Smooth muscle cell (in vitro differentiated cells): ENCODE data around the gene KIAA1755. TPM values are rescaled to one million over a fixed set of nuclear protein-coding genes. Genes with fewer than 3 reads are reported as not detected.

ENCODE experiments used
- DNase-seq: peaks from one replicate; lab custom pipeline; 2025; ENCODE audit not compliant: unreplicated experiment; lab: John Stamatoyannopoulos, UW
- H2AFZ ChIP-seq: fragments of 200-600 bp; sonication (generic); 2 replicates; pipeline ENCODE4 v1.6.0; 2016; ENCODE audit warnings: antibody characterized with exemption, low read depth, mild to moderate bottlenecking
- H3F3A ChIP-seq: fragments of 200-600 bp; sonication (generic); 2 replicates; pipeline ENCODE4 v1.6.0; 2017; ENCODE audit warnings: antibody characterized with exemption, low read depth
- H3K27ac ChIP-seq: fragments of 200-600 bp; sonication (generic); 2 replicates; pipeline ENCODE4 v1.5.1; 2016; ENCODE audit warnings: low read depth, mild to moderate bottlenecking
- H3K27me3 ChIP-seq: fragments of 200-600 bp; sonication (generic); 2 replicates; pipeline ENCODE4 v1.6.1; 2016; ENCODE audit warnings: low read depth, mild to moderate bottlenecking
- H3K36me3 ChIP-seq: fragments of 200-600 bp; sonication (generic); 2 replicates; pipeline ENCODE4 v1.5.1; 2016; ENCODE audit warnings: low read depth
- H3K4me1 ChIP-seq: fragments of 200-600 bp; sonication (generic); 2 replicates; pipeline ENCODE4 v1.5.1; 2016; ENCODE audit warnings: low read depth
- H3K4me2 ChIP-seq: fragments of 200-600 bp; sonication (generic); 2 replicates; pipeline ENCODE4 v1.6.0; 2016; ENCODE audit warnings: mild to moderate bottlenecking
- H3K4me3 ChIP-seq: fragments of 200-600 bp; sonication (generic); 2 replicates; pipeline ENCODE4 v1.5.1; 2016; ENCODE audit warnings: mild to moderate bottlenecking
- H3K79me2 ChIP-seq: fragments of 200-600 bp; sonication (generic); 2 replicates; pipeline ENCODE4 v1.6.0; 2016; ENCODE audit warnings: low read depth, mild to moderate bottlenecking
- H3K9ac ChIP-seq: fragments of 200-600 bp; sonication (generic); 2 replicates; pipeline ENCODE4 v1.6.0; 2016; ENCODE audit warnings: low read depth
- H3K9me3 ChIP-seq: fragments of 200-600 bp; sonication (generic); replicated peaks from 2 replicates; pipeline ENCODE4 v1.5.1; 2016; ENCODE audit warnings: low read depth
- H4K20me1 ChIP-seq: fragments of 200-600 bp; sonication (generic); 2 replicates; pipeline ENCODE4 v1.6.0; 2016; ENCODE audit warnings: low read depth
- WGBS: methylation state at CpG from one replicate; pipeline ENCODE4 v1.1.7; 2016; ENCODE audit warnings: low lambda C conversion rate; 5-methylcytosine and 5-hydroxymethylcytosine counted together
- polyA plus RNA-seq: library from polyadenylated mRNA; unstranded; fragments of >200 nt; fragmentation: Nextera tagmentation; extraction: Ambion mirVana; gene quantifications from 2 replicates; pipeline ENCODE4 v1.2.1, GENCODE V29; 2016
- total RNA-seq: library from RNA; depleted of rRNA; stranded (reverse); fragments of >200 nt; gene quantifications from 2 replicates; pipeline ENCODE4 v1.2.3, GENCODE V29; 2014
- TF ChIP-seq, protein P1 (sequence below): fragments of 200-600 bp; sonication (generic); IDR thresholded peaks from 2 replicates; pipeline ENCODE4 v1.5.1; 2017; ENCODE audit warnings: borderline replicate concordance, mild to moderate bottlenecking, antibody characterized with exemption; ENCODE audit not compliant: insufficient read depth, poor library complexity, severe bottlenecking

KIAA1755 gene
- total and polyA plus RNA-seq, 2 experiments from 2014 or later = 0.17 TPM; not detected in 1

DNA sequence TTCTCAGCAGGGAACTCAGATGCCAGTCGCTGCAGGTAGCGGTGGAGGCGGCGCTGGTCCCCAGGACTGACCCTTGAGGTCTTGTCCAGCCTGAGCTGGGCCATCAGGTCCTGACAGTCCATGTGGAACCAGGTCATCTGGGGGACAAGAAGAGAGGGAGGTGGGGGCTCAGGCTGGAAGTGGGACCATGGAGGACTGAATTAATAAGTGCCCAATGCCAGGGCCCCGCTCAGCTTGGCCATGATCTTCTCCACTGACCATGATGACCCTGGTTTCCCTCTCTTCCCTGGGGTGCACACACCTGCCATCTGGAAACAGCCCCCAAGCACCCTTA lies 47.0 kb downstream of the KIAA1755 start:
- Histone ChIP-seq H3K4me1 (peaks cover 5% of the 10 kb centered on the region), H3K4me2 (no peak overlapping the region), H4K20me1 (no peaks in the 10 kb centered on the region), H3K79me2 (no peaks in the 10 kb centered on the region), H2AFZ (no peak overlapping the region), H3K4me3 (no peak overlapping the region), H3F3A (peaks cover 9% of the 10 kb centered on the region), H3K27me3 (no peaks in the 10 kb centered on the region), H3K27ac (no peak overlapping the region), H3K36me3 (no peaks in the 10 kb centered on the region), H3K9me3 (no peaks in the 10 kb centered on the region), H3K9ac (no peak overlapping the region)
- DNase-seq = no peak
- TF ChIP-seq, protein P1, sequence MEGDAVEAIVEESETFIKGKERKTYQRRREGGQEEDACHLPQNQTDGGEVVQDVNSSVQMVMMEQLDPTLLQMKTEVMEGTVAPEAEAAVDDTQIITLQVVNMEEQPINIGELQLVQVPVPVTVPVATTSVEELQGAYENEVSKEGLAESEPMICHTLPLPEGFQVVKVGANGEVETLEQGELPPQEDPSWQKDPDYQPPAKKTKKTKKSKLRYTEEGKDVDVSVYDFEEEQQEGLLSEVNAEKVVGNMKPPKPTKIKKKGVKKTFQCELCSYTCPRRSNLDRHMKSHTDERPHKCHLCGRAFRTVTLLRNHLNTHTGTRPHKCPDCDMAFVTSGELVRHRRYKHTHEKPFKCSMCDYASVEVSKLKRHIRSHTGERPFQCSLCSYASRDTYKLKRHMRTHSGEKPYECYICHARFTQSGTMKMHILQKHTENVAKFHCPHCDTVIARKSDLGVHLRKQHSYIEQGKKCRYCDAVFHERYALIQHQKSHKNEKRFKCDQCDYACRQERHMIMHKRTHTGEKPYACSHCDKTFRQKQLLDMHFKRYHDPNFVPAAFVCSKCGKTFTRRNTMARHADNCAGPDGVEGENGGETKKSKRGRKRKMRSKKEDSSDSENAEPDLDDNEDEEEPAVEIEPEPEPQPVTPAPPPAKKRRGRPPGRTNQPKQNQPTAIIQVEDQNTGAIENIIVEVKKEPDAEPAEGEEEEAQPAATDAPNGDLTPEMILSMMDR = no peak
- 97% methylated on average over 5 of the region's 5 CpGs for WGBS

DNA sequence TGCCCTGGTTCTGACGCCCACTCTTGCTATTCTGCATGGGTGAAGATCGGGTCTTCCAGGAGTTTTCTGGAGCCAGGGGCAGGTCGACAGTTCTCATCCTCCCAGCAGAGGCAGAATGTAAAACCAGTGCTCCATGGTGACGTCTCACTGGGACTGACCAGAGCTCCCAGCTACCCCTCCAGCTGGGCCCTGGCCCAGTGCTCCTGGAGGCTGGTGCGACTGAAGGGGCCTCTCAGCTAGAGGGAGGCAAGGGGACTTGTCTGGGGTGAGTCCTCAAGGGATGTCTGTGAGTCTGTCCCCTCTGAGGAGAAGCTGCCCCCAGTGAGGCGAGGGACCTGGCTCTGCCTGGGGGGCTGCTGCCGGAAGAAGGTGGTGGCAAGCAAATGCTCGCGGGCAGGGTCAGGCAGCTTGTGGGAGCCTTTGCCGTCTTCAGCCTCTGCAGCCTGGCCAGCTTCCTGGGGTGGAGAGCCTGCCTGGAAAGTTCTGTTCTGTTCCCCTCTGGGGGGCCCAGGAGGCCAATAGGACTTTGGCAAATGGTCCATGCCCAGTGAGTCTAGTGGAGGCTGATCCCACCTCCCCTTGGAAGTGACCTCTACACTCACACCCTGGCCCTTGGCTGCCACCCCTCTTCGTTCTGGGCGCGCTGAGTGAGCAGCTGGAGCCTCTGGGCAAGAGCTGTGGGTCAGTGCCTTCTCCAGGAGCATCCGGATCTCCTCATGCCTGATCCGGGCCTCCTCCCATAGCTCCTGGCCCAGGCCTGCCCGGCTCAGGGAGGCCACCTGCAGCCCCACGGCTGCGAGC lies 47.5 kb downstream of the KIAA1755 start:
- WGBS = 91% methylated on average over 18 of the region's 18 CpGs
- Histone ChIP-seq H3K4me2 (no peak overlapping the region), H3K79me2 (no peaks in the 10 kb centered on the region), H3K36me3 (no peaks in the 10 kb centered on the region), H3K27ac (no peak overlapping the region), H4K20me1 (no peaks in the 10 kb centered on the region), H3K9me3 (no peaks in the 10 kb centered on the region), H3K9ac (no peak overlapping the region), H2AFZ (no peak overlapping the region), H3K4me3 (no peak overlapping the region), H3K27me3 (no peaks in the 10 kb centered on the region), H3K4me1 (peaks cover 2% of the 10 kb centered on the region), H3F3A (peaks cover 4% of the 10 kb centered on the region)
- TF ChIP-seq, protein P1 = no peak
- no peak for DNase-seq

DNA sequence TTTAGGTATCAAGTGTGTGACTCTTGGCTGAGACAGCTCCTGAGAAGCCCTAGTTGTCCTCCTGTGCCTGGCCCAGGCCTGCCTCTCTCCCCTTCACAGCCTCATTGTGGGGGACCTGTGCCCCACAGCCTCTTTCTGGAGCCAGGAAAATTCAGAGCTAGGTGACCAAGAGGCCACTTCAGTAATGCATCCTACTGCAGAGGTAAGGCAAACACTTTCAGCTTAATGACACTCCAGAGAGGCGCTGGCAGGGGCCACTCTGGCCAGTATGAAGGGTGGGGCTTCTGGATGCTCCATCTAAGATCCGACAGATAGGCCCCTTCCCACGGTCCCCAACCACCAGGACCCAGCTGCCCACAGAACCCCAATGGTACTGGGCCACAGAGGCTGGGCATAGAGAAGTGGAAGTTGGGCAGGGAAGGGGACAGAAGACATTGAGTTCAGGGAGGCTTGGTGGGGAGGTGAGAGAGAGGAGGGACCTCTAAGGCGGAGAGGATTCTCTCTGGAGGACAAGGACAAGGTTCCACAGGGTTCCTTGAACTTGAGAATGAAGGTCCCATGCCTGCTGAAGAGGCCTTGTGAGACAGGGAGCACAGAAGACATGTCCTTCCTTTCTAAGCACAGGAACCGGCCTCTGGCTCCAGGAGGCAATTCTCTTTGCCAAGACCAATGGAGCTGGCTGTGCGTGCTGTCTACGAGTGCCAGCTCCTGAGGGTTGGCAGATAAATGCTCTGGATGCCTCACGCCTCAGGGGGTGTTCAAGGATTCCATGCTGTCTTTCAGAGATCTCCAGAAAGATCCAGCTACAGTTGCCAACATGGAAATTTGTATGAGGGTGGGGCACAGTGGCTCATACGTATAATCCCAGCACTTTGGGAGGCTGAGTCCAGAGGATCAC lies 49.1 kb downstream of the KIAA1755 start:
- no peak overlapping the region for H3K27ac ChIP-seq
- H3K36me3 ChIP-seq = no peaks in the 10 kb centered on the region
- H3K9ac ChIP-seq = no peak overlapping the region
- no peaks in the 10 kb centered on the region for H3K27me3 ChIP-seq
- H4K20me1 ChIP-seq = no peaks in the 10 kb centered on the region
- H3K4me1 ChIP-seq = no peaks in the 10 kb centered on the region
- 92% methylated on average over 9 of the region's 9 CpGs for WGBS
- H3F3A ChIP-seq = no peaks in the 10 kb centered on the region
- H3K9me3 ChIP-seq = no peaks in the 10 kb centered on the region
- DNase-seq = no peak
- no peaks in the 10 kb centered on the region for H3K79me2 ChIP-seq
- TF ChIP-seq, protein P1 = no peak
- no peak overlapping the region for H2AFZ ChIP-seq
- no peak overlapping the region for H3K4me3 ChIP-seq
- H3K4me2 ChIP-seq = no peak overlapping the region
